GM15510 (cell line): ENCODE measurements around the gene GSDMA.

Experiments
- POLR2A ChIP-seq: IDR thresholded peaks from 3 replicates; pipeline ENCODE4 v1.6.1; 2011; ENCODE audit warnings: borderline replicate concordance; ENCODE audit not compliant: insufficient read length; ENCODE audit errors: extremely low read depth

GSDMA gene, protein sequence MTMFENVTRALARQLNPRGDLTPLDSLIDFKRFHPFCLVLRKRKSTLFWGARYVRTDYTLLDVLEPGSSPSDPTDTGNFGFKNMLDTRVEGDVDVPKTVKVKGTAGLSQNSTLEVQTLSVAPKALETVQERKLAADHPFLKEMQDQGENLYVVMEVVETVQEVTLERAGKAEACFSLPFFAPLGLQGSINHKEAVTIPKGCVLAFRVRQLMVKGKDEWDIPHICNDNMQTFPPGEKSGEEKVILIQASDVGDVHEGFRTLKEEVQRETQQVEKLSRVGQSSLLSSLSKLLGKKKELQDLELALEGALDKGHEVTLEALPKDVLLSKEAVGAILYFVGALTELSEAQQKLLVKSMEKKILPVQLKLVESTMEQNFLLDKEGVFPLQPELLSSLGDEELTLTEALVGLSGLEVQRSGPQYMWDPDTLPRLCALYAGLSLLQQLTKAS

DNA sequence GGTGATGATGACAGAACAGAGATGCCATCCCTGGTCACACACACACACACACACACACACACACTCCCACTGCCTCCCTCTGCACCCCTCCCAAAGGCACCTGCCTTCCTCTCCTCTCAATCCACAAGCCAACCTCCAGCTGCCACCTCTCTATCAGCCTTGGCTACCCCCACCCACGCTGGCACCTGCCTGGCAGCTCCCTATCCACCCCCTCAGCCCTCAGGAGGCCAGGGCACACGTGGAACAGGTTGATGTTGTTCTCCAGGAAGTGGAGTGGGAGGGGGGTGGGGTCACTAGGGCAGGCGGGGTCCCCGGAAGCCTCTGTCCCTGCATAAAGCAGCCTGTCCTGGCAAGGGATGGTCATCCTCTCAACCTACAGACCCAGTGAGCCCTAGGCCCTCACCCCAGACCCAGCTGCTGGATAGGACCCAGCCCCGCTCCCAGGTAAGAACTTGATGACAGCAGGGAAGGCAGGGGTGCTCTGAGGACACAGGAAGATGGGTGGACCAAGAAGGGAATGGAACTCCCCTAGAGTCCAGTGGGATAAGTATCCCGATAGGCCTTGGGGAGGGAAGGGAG is at the start of gene GSDMA:
Gene GSDMA, plus strand, starts transcription at position 363 of the 579 bp plus-strand sequence. CDS start 2,684 bp downstream, outside the sequence.
- no peak for TF ChIP-seq POLR2A

DNA sequence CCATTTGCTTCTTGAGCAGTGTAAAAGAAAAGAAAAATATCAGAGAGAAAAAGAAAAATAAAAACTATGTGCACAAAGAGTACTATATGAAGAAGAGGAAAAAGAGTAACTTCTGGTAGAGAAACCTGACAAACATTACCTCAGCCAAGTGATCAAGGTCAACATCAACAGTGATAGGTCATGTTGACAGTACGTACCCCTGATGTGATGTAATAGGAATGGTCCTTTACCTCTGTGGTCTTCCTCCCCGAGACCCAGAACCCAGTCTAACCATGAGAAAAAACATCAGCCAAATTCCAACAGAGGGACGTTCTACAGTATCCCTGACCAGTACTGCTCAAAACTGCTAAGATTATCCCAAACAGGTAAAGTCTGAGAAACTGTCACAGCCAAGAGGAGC is 48.8 kb upstream of the GSDMA start:
- no peak for TF ChIP-seq POLR2A

DNA sequence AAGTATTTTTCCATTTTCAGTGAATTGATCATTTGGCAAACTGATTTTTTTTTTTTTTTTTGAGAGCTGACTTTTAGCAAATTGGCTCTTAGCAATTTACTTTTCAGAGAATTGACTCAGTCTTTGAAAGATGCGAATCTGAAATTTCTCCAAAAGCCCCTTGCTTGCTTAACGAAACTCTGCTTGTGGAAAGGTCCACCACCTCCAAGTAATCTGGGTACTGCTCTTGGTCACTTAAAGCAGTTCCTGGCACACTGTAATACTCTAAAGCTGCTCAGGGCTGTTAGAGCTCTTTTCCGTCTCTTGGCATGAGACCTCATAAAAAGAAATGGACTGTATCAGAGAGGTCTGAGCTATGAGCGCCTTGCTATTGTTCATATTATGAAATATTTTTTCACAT is 47.2 kb upstream of the GSDMA start:
- TF ChIP-seq POLR2A: no peak

DNA sequence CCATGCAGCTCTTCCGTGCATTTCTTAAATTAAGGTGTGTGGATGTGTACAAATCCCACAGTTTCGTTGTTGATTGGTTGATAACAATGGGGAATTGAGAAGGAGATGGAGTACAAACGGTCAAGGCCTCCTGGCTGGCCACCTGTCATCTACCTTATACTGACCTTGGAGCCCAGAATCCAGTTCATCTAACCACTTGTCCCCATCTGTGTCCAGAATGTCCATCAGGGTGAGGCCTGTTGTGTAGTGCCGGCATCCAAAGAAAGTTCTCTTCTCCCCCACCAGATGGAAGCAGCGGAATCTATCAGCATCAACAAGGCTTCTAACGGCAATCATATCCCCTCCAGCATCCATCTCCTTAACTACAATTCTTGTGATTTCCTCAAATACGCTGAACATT is 45.9 kb upstream of the GSDMA start:
- TF ChIP-seq POLR2A: no peak

DNA sequence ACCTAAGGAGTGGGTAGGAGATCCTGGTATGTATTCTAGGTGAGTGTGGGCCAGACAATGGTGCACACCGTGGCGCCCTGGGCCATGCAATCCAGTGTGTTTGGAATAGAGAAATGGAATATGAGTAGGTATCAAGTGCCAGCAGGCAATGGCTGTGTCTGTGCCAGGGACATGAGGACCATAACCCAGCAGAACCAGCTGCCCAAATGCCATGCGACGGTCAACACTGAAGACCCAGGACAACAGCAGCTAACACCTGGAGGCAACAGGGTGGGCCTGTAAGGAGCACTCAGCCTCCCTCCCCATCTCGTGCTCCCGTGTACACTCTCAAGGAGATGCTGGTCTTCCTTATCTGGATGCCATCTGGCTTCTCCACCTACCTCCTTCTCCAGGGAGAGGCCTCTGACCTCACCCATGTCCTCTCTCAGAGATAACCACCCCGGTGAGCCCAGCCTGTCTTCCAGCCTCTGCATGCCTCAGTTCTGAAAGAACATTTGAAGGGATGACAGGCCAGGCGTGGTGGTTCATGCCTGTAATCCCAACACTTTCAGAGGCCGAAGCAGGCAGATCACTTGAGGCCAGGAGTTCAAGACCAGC is 43.6 kb upstream of the GSDMA start:
- TF ChIP-seq POLR2A: no peak

DNA sequence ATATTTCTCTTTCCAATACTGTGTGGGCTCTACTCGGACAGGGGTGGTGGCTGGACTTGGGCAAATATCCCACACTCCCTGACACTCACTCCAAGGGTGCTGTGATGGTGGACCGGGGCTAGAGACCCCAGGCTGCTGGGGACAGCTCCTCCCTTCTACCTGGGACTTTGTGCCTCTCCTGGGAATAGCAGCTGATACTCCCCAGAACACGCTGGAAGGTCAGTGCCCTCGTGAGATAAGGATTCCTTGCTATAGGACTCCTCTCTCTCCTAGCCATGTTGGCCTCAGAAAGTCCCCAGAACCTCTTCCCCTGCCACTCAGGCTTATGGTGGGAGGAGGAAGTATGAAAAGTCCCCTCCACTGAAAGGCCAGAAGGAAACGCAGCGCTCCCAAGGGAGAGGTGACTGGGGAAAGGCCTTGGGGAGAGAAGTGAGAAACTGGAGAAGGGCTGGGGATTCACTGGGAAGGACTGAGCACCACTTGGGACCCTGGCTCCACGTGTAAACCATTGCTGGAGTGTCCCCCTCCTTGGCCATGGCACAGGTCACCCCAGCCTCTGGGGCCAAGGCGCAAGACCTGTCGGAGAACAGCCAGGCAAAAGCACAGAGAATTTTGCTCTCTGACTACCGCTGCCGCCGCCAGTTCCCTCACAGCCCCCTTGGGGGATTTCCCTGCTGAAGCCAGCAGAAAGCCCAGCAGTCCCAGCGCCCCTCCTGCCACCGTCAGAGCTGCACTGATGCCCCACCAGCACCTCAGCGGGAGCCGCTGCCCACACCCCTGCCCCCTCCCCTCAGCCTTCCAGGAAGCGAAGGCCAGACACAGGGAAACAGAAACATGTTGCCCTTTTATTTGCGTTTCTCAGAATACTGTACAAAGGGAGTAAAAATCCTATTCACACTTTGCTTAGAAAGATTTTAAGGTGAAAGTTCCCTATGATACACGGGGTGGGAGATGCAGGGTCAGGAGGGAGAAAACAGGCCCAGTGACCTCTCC is 42.3 kb upstream of the GSDMA start:
- TF ChIP-seq POLR2A: peak; percentile 17

DNA sequence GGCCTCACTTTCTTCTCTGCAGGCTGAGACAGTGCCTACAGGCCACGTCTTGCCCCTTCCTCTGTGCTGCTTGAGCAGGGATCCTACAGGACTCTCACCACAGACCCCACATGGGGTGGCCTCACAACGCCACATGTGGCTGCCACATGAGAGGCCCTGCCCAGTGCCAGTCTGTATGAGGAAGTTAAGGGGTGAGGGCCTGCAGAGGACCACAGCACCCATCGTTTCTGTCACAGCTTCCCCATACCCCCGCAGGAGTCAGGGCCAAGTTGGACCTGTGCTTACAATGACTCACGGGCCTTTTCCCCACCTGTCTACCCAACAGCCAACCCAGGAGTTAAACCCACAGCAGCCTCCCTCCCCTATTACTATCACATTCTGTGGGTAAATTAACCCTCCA is 41.5 kb upstream of the GSDMA start:
- TF ChIP-seq POLR2A: no peak

DNA sequence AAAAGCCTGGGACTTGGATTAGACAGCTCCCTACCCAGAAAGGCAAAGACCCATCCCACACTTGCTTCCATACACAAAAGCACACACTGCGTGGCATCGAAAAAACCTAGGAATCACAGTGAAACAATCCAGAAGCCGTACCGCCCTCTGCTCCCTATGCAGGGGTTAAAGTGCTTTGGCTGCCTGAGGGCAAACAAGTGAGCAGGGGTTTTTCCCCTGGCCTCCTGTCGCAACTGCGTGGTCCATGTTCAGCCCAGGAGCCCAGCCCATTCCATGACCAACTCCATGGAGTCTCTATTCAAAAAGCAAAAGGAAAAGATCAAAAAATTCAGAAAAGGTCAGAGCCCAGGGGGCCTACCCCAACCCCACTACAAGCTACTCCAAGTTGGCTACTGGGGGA is 40.8 kb upstream of the GSDMA start:
- TF ChIP-seq POLR2A: no peak

DNA sequence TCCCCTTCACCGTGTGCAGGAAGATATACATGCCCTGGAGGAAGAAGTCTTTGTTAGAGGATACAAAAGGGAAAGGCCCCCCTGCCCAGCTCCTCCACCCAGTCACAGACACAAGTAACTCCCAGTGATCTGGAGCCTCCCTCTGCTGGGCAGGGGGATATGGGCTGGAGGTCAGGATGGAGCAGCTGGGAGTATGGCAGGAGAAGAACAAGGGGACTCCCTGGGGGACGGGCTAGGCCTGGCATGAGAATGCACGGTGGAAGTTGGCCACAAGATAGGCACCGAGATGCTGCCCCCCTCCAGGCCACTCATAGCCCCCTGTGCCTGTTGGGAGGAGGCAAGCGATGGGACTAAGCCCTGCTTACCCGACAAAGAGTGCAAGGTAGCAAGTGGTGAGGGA is 39.6 kb upstream of the GSDMA start:
- TF ChIP-seq POLR2A: no peak

DNA sequence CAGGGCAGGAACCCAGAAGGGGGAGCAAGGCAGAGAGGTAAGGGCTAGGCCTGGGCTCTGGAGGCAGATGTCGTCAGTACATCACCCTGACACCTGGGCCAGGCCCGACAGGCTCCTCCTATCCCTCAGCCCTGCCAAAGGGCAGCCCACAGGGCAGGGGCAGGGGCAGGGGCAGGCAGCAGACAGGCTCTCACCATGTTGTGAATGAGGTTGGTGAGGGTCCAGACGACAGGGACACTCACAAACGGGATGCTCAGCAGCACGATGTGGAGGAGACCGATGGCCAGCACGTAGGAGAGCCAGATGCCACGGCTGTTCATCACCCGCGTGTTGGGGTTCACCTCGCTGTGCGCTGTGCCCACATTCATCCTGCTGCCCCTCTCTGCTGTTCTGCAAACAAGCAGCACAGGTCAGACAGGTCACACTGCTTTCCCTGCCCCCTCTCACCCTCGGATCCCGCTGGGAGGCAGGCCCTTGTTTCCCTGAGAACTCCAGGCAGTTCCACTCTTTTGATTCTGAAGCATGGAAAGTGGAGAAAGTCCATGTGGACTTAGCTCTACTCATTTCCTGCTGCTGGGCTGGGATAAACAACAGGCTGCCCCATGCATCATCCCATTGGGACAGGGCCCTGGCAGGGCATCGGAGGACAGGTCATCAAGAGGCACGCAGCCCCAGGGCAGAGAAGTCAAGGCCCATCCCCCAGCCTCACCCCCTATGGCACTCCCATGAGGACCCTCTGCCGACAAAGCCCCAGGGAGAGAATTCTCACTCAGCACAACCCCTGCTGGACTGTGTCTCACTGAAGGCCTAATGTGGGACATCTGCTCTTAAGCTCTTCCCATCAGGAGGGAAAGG is 38.7 kb upstream of the GSDMA start:
- no peak for TF ChIP-seq POLR2A

DNA sequence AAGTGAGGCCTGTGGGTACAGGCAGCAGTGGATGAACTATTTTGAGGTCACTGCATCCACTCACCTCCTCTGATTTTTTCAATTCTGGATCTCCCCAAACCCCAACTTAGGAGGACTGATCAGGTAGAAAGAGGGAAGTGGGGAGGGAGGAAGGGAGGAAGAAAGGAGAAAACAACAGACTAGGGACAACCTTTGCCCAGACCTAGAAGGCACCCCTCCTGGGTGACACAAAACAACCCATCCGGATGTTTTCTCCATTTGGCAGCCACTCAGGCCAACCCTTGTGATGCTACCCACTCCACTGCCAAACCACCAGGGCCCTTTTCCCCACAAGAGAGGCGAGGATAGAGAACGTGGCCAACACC is 38.1 kb upstream of the GSDMA start:
- TF ChIP-seq POLR2A: no peak

DNA sequence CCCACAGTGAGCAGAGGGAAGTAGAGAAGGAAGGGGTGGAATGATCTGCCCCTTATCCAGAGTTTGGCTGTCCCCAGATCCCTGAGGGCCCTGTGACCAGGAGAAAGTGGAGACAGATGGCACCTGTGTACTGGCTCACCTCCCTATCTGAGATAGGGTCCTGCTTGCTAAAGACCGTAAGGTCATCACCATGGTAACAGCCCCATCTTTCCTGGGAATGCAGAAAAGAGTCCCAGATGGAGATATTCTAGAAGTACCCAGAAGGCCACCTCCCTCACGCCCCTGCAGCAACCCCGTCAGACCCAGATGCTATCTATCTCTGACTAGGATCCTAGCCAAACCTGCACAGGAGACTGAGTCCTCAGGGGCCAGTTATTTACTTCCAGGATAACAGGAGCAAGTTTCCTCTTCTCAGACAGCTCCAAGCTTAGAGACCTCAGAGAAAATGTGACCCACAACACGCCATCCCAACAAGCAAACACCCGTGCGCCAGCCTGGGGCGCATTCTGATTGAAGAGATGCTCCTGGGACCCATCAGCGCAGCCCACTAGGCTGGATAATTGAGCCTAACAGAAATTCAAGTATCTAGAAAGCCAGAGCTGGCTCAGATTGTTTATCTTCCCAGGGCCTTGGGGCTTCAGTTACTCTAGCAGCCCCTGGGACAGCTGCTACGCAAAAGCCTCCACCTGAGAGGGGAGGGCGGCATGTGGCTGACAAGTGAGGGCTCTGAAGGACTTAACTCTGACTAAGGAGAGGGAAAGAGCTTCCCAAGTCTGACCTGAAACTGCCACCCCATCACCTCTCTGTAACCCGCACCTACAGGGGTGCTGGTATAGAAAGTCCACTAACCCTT is 37.3 kb upstream of the GSDMA start:
- TF ChIP-seq POLR2A: no peak

DNA sequence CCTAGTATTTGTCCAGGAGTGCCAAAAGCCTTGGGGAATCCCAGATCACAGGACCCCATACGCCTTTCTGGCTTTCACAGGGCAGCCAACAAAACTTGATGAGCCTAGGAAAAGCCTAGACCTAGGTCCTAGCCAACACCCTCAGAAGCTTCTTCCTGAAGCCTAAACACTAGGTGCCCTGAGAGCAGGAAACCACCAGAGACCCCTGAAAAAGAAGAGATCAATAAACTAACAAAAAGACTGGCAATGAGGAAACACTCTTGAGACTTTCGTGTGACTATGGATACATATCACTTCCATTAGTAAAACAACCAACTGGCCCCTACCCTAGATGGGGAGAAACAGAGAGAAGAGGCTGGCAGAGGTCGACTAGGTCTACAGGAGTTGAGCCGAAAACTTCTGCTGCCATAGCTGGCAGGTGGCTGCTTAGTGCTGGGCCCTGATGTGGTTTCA is 36.6 kb upstream of the GSDMA start:
- TF ChIP-seq POLR2A: no peak
